ENCODE measurements around the gene RNF125.

- TF ChIP-seq CTCF (IDR thresholded peaks at IDR 0.05) (no peak), POLR2A (IDR thresholded peaks at IDR 0.05) (no peak)
Observed at GRCh38 chr18:32095192-32095899, 76.7 kb downstream of the RNF125 start.
